GM12891 (cell line): Measurements from ENCODE around the gene RASL10A.
A peak's percentile ranks its signal among the peaks of the same experiment; 100 is the strongest.

ENCODE experiments used
- DNase-seq: peaks from one replicate; pipeline ENCODE4 v3.0.0; 2011; ENCODE audit warnings: low spot score; ENCODE audit not compliant: insufficient read length
- FAIRE-seq: peaks from 2 replicates; lab custom pipeline; 2011; peaks lifted over from hg19 to GRCh38; lab: Jason Lieb, UNC
- PAX5 ChIP-seq: IDR thresholded peaks from 2 replicates; pipeline ENCODE4 v1.6.1; 2011; ENCODE audit warnings: low read length, moderate library complexity, mild to moderate bottlenecking; ENCODE audit not compliant: insufficient read depth, severe bottlenecking
- POLR2A ChIP-seq: IDR thresholded peaks from 2 replicates; pipeline ENCODE4 v1.6.1; 2011; ENCODE audit warnings: low read depth, low read length, control low read depth
- POLR2AphosphoS5 ChIP-seq: IDR thresholded peaks from 2 replicates; pipeline ENCODE4 v1.6.1; 2011; ENCODE audit warnings: low read depth, low read length, control low read depth
- POU2F2 ChIP-seq: IDR thresholded peaks from 2 replicates; pipeline ENCODE4 v1.6.1; 2011; ENCODE audit warnings: low read depth, mild to moderate bottlenecking, control low read depth, low read length, moderate library complexity
- SPI1 ChIP-seq: IDR thresholded peaks from 2 replicates; pipeline ENCODE4 v1.6.1; 2011; ENCODE audit warnings: low read depth, low read length, control low read depth
- TAF1 ChIP-seq: IDR thresholded peaks from 2 replicates; pipeline ENCODE4 v1.6.1; 2011; ENCODE audit warnings: low read depth, low read length, control low read depth

RASL10A gene

GRCh38 chr22:29267462-29267857 is 48.0 kb downstream of the RASL10A start:
- TF ChIP-seq SPI1 = no peak
- TF ChIP-seq POU2F2 = no peak
- TF ChIP-seq TAF1 = no peak
- TF ChIP-seq PAX5 = no peak
- no peak; the same call in 1 of the 2 replicates for TF ChIP-seq POLR2A
- TF ChIP-seq POLR2AphosphoS5 = no peak
- FAIRE-seq (no peak), DNase-seq (no peak)

- DNase-seq (no peak), FAIRE-seq (no peak)
- no peak for TF ChIP-seq POLR2A
- TF ChIP-seq SPI1 = no peak
- TF ChIP-seq POU2F2 = peak; percentile 46; the same call in 1 of the 2 replicates
These were observed 48.7 kb downstream of the RASL10A start for GRCh38 chr22:29266564-29267461.

GRCh38 chr22:29265929-29266328 is 49.6 kb downstream of the RASL10A start:
- FAIRE-seq (no peak), DNase-seq (no peak)
- TF ChIP-seq SPI1 (no peak), PAX5 (no peak), POLR2AphosphoS5 (no peak), POLR2A (no peak), TAF1 (no peak), POU2F2 (no peak)

- TF ChIP-seq PAX5 (no peak), TAF1 (no peak), SPI1 (no peak), POU2F2 (no peak), POLR2A (no peak), POLR2AphosphoS5 (no peak)
- FAIRE-seq (no peak), DNase-seq (no peak)
These were observed 50.2 kb downstream of the RASL10A start for GRCh38 chr22:29265305-29265704.

- DNase-seq (no peak), FAIRE-seq (no peak)
- TF ChIP-seq POU2F2 (no peak), SPI1 (no peak), TAF1 (no peak), PAX5 (no peak), POLR2AphosphoS5 (no peak), POLR2A (no peak)
These were observed 51.7 kb downstream of the RASL10A start for GRCh38 chr22:29263791-29264276.
